Right lobe of liver (tissue), 4 donors: ENCODE data around the gene CCR5AS.
"Not testable (repeated sequence)": the region's sequence is repeated elsewhere in the genome, so short reads cannot be mapped to it uniquely, and the experiment has no call there.

Experiments used
- CTCF ChIP-seq, 4 donors: fragments of 200-600 bp in 3 of 4; fragments of 450-650 bp in 1 of 4; IDR thresholded peaks; one replicate each; pipeline versions ENCODE4 v1.5.1 to v1.8.0; 2016 to 2022; ENCODE audit warnings: antibody characterized with exemption in 4 of 4, mild to moderate bottlenecking in 2 of 4
- POLR2A ChIP-seq: fragments of 450-650 bp; IDR thresholded peaks from one replicate; pipeline ENCODE4 v1.6.1; 2017; ENCODE audit warnings: antibody characterized with exemption, mild to moderate bottlenecking
- donor health status: DM: no; HTN: no; CAD: no.
- donor health status: DM: no; HTN: no; CAD: no.
- donor health status: DM: no; HTN: yes; CAD: no.

GRCh38 chr3:46330676-46331075 lies 76.2 kb downstream of the CCR5AS start:
- TF ChIP-seq CTCF (IDR thresholded peaks at IDR 0.05); POLR2A: not testable (repeated sequence)
